ENCODE measurements around the gene UPB1.

UPB1 gene

GRCh38 chr22:24495365-24495675 lies 188 bp downstream of the UPB1 start:
- H3K9me2 ChIP-seq (replicated peaks; ENCODE audit: control insufficient read depth, low read length) = no peaks in the 10 kb centered on the region
- no peak overlapping the region for H3K4me3 ChIP-seq (ENCODE audit: low read length)
- H3K36me3 ChIP-seq (ENCODE audit: control insufficient read depth, low read length) = no peaks in the 10 kb centered on the region
- no peaks in the 10 kb centered on the region for H3K9me3 ChIP-seq (ENCODE audit: control insufficient read depth, insufficient read depth, low read length)
- H3K27me3 ChIP-seq (ENCODE audit: control insufficient read depth, low read length) = peaks cover 4% of the 10 kb centered on the region
- no peak overlapping the region for H3K27ac ChIP-seq (ENCODE audit: low read depth, low read length)
- no peaks in the 10 kb centered on the region for H3K4me1 ChIP-seq (ENCODE audit: control insufficient read depth, low read length)
- H3K79me2 ChIP-seq (ENCODE audit: control insufficient read depth, low read length) = no peaks in the 10 kb centered on the region
- no peaks in the 10 kb centered on the region for H3F3A ChIP-seq (ENCODE audit: control insufficient read depth, insufficient read depth)
- no peak overlapping the region for H3K4me2 ChIP-seq (ENCODE audit: low read length)
- TF ChIP-seq CTCF (IDR thresholded peaks at IDR 0.05; ENCODE audit: low read depth, low read length, poor library complexity, severe bottlenecking) = no peak
- TF ChIP-seq EZH2phosphoT487 (IDR thresholded peaks at IDR 0.05; ENCODE audit: borderline replicate concordance, low read length) = no peak
- H4K20me1 ChIP-seq (ENCODE audit: control insufficient read depth, insufficient read depth, low read depth, low read length) = no peaks in the 10 kb centered on the region

GRCh38 chr22:24496234-24496633 lies 1.1 kb downstream of the UPB1 start:
- Histone ChIP-seq H3K9me3 (ENCODE audit: control insufficient read depth, insufficient read depth, low read length) (no peaks in the 10 kb centered on the region), H3K27me3 (ENCODE audit: control insufficient read depth, low read length) (peaks cover 4% of the 10 kb centered on the region), H4K20me1 (ENCODE audit: control insufficient read depth, insufficient read depth, low read depth, low read length) (no peaks in the 10 kb centered on the region), H3K27ac (ENCODE audit: low read depth, low read length) (no peak overlapping the region), H3F3A (ENCODE audit: control insufficient read depth, insufficient read depth) (no peaks in the 10 kb centered on the region), H3K79me2 (ENCODE audit: control insufficient read depth, low read length) (no peaks in the 10 kb centered on the region), H3K9me2 (replicated peaks; ENCODE audit: control insufficient read depth, low read length) (no peaks in the 10 kb centered on the region), H3K4me1 (ENCODE audit: control insufficient read depth, low read length) (no peaks in the 10 kb centered on the region), H3K36me3 (ENCODE audit: control insufficient read depth, low read length) (no peaks in the 10 kb centered on the region), H3K4me2 (ENCODE audit: low read length) (no peak overlapping the region), H3K4me3 (ENCODE audit: low read length) (no peak overlapping the region)
- no peak for TF ChIP-seq EZH2phosphoT487 (IDR thresholded peaks at IDR 0.05; ENCODE audit: borderline replicate concordance, low read length)

GRCh38 chr22:24496661-24497060 lies 1.5 kb downstream of the UPB1 start:
- no peaks in the 10 kb centered on the region for H3K4me1 ChIP-seq (ENCODE audit: control insufficient read depth, low read length)
- H3K9me3 ChIP-seq (ENCODE audit: control insufficient read depth, insufficient read depth, low read length) = no peaks in the 10 kb centered on the region
- TF ChIP-seq CTCF (IDR thresholded peaks at IDR 0.05; ENCODE audit: low read depth, low read length, poor library complexity, severe bottlenecking) (no peak), EZH2phosphoT487 (IDR thresholded peaks at IDR 0.05; ENCODE audit: borderline replicate concordance, low read length) (no peak)
- H3K27me3 ChIP-seq (ENCODE audit: control insufficient read depth, low read length) = peaks cover 4% of the 10 kb centered on the region
- no peaks in the 10 kb centered on the region for H3K79me2 ChIP-seq (ENCODE audit: control insufficient read depth, low read length)
- H4K20me1 ChIP-seq (ENCODE audit: control insufficient read depth, insufficient read depth, low read depth, low read length) = no peaks in the 10 kb centered on the region
- no peak overlapping the region for H3K4me2 ChIP-seq (ENCODE audit: low read length)
- no peaks in the 10 kb centered on the region for H3K36me3 ChIP-seq (ENCODE audit: control insufficient read depth, low read length)
- H3K9me2 ChIP-seq (replicated peaks; ENCODE audit: control insufficient read depth, low read length) = no peaks in the 10 kb centered on the region
- H3K4me3 ChIP-seq (ENCODE audit: low read length) = no peak overlapping the region
- no peak overlapping the region for H3K27ac ChIP-seq (ENCODE audit: low read depth, low read length)
- no peaks in the 10 kb centered on the region for H3F3A ChIP-seq (ENCODE audit: control insufficient read depth, insufficient read depth)

GRCh38 chr22:24497841-24498258 lies 2.7 kb downstream of the UPB1 start:
- TF ChIP-seq CTCF (IDR thresholded peaks at IDR 0.05; ENCODE audit: low read depth, low read length, poor library complexity, severe bottlenecking) (no peak), EZH2phosphoT487 (IDR thresholded peaks at IDR 0.05; ENCODE audit: borderline replicate concordance, low read length) (no peak)
- Histone ChIP-seq H3K79me2 (ENCODE audit: control insufficient read depth, low read length) (no peaks in the 10 kb centered on the region), H3K9me2 (replicated peaks; ENCODE audit: control insufficient read depth, low read length) (no peaks in the 10 kb centered on the region), H3K36me3 (ENCODE audit: control insufficient read depth, low read length) (no peaks in the 10 kb centered on the region), H3K4me2 (ENCODE audit: low read length) (no peak overlapping the region), H3K9me3 (ENCODE audit: control insufficient read depth, insufficient read depth, low read length) (no peaks in the 10 kb centered on the region), H3K27ac (ENCODE audit: low read depth, low read length) (no peak overlapping the region), H3F3A (ENCODE audit: control insufficient read depth, insufficient read depth) (no peaks in the 10 kb centered on the region), H3K4me3 (ENCODE audit: low read length) (no peak overlapping the region), H4K20me1 (ENCODE audit: control insufficient read depth, insufficient read depth, low read depth, low read length) (no peaks in the 10 kb centered on the region), H3K4me1 (ENCODE audit: control insufficient read depth, low read length) (peaks cover 5% of the 10 kb centered on the region), H3K27me3 (ENCODE audit: control insufficient read depth, low read length) (no peaks in the 10 kb centered on the region)

Data from DOHH2 (cell line).